SK-N-DZ (cell line): ENCODE results near the gene GRAPL.
"Not testable (repeated sequence)": the region's sequence is repeated elsewhere in the genome, so short reads cannot be mapped to it uniquely, and the experiment has no call there.

ENCODE experiments used
- DNase-seq: peaks from one replicate; pipeline ENCODE4 v3.0.0-alpha.2; 2015; ENCODE audit warnings: low spot score

The GRAPL gene

DNA sequence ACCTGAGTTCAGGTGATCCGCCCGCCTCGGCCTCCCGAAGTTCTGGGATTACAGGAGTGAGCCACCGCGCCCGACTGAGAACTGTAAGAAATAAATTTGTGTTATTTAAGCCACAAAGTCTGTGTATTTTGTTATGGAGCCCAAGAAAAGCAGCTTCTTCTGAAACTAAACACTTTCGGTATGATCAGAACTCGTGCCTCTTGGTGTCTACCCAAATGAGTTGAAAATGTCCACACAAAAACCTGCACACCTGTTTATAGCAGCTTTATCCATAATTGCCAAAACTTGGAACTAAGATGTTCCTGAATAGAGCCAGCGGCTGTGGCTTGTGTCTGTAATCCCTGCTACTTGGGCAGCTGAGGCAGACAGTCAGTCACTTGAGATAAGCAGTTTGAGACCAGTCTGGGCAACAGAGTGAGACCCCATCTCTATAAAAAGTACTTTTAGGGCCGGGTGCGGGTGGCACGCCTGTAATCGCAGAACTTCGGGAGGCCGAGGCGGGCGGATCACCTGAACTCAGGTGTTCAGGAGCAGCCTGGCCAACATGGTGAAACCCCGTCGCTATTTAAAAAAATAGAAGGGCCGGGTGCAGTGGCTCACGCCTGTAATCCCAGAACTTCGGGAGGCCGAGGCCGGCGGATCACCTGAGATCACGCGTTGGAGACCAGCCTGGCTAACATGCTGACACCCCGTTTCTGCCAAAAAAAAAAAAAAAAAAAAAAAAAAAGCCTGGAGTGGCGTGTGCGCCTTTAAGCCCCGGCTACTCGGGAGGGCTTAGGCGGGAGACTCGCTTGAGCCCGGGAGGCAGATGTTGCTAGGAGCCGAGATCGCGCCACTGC is 61.7 kb downstream of the GRAPL start:
- DNase-seq = not testable (repeated sequence)

DNA sequence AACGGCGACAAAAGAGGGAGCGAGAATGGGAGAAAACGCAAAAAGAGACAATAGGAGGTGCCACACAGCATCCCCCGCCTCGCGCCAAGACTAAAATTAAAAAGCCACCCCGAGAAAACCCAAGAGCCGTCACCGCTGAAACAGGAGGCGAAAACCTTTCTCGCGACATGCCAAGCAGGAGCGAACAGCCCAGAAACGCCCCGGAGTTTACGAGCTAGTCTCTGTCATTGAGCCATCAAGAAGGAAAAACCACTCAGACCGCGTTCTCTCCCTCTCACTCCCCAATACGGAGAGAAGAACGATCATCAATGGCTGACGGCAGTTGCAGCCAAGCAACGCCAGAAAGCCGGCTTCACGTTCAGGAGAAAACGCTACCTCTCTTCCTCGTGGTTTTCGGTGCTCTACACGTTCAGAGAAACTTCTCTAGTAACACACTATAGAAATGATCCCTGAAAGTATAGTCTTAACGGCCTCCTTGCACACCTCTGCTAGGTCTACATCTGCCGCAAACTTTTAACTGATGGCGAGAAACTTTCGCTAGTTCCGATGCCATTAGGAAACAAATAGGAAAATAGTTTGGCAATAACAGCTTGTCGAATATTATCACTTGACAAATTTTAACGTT is 62.5 kb downstream of the GRAPL start:
- not testable (repeated sequence) for DNase-seq

DNA sequence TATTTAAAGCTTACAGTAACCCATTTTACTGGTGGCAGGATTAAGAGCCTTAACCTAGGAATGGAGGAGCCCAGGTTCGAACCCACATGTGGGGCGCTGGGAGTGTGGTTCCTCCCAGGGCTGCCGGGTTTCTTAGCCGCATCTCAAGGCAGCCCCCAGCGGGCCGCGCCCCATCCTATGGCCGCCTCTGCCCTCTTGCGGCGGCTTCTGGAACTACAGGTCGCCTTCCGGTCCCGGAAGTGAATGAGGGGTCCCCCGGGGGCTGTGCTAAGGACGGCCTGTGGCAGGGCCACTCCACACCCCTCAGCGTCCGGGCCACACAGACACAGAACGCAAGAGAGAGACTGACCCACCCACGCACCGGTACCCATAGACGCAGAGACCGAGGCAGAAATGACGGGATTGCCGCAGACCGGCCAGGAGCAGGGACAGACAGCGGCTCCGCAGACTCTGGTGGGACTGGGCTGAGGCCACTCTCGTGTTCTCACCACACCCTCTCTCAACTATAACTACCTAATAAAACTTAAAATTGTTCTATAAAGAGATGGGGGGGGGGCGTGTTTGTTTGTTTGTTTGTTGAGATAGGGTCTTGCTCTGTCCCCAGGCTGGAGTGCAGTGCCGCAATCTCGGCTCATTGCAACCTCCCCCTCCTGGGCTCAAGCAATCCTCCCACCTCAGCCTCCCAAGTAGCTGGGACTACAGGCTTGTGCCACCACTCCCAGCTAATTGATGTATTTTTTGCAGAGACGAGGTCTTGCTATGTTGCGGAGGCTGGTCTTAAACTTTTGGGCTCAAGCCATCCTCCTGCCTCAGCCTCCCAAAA is 69.2 kb downstream of the GRAPL start:
- DNase-seq = not testable (repeated sequence)

GRCh38 chr17:19202448-19202847 is 75.1 kb downstream of the GRAPL start:
- not testable (repeated sequence) for DNase-seq

GRCh38 chr17:19203429-19203828 is 76.0 kb downstream of the GRAPL start:
- DNase-seq = not testable (repeated sequence)
